Upper lobe of right lung (tissue), 1 donor: ENCODE data around the gene MAML3. TPM values are rescaled to one million over a fixed set of nuclear protein-coding genes. Genes with fewer than 3 reads are reported as not detected.

Experiments
- ATAC-seq: fragments of 200-7000 bp; cut with Tn5 transposase; one replicate; pipeline ENCODE4 v1.9.1; 2020; ENCODE audit warnings: mild to moderate bottlenecking, moderate library complexity
- DNase-seq: peaks from one replicate; pipeline ENCODE4 v3.0.0-alpha.2; 2020
- H3K27ac ChIP-seq: fragments of 200-600 bp; one replicate; pipeline ENCODE4 v1.8.0; 2022
- H3K27me3 ChIP-seq: fragments of 200-600 bp; one replicate; pipeline ENCODE4 v1.8.0; 2022; ENCODE audit warnings: mild to moderate bottlenecking
- H3K36me3 ChIP-seq: fragments of 200-600 bp; one replicate; pipeline ENCODE4 v1.8.0; 2022
- H3K4me1 ChIP-seq: fragments of 200-600 bp; one replicate; pipeline ENCODE4 v1.8.0; 2022
- H3K4me3 ChIP-seq: fragments of 200-600 bp; one replicate; pipeline ENCODE4 v1.8.0; 2022; ENCODE audit warnings: mild to moderate bottlenecking
- H3K9me3 ChIP-seq: fragments of 200-600 bp; one replicate; pipeline ENCODE4 v1.8.0; 2022
- intact Hi-C: fragments of 100-400 bp; cut with DNase I; formaldehyde crosslinking; loops from one replicate; pipeline ENCODE4 v1.11.0; 2022
- total RNA-seq: library from RNA; stranded (reverse); fragmentation: NEBNext Ultra II Directional; extraction: Animal tissue kit (Norgen Biotek cat#: 25700); gene quantifications from one replicate; pipeline ENCODE4 v1.2.1, GENCODE V29; 2021
- TF ChIP-seq, protein P1 (sequence below): fragments of 200-600 bp; IDR thresholded peaks from one replicate; pipeline ENCODE4 v1.8.0; 2022; ENCODE audit warnings: antibody characterized with exemption
- donor health status: DM: no; HTN: yes; CAD: no; lungs with severe emphysema.

The MAML3 gene
- total RNA-seq, 1 donor from 2014 or later = 13.1 TPM

GRCh38 chr4:139917896-139918295 lies 236.1 kb downstream of the MAML3 start:
- H3K36me3 ChIP-seq = no peaks in the 10 kb centered on the region
- intact Hi-C loops = no loop called here
- H3K4me3 ChIP-seq = no peak overlapping the region
- no peak for ATAC-seq
- H3K4me1 ChIP-seq = peaks cover 75% of the 10 kb centered on the region
- TF ChIP-seq, protein P1, sequence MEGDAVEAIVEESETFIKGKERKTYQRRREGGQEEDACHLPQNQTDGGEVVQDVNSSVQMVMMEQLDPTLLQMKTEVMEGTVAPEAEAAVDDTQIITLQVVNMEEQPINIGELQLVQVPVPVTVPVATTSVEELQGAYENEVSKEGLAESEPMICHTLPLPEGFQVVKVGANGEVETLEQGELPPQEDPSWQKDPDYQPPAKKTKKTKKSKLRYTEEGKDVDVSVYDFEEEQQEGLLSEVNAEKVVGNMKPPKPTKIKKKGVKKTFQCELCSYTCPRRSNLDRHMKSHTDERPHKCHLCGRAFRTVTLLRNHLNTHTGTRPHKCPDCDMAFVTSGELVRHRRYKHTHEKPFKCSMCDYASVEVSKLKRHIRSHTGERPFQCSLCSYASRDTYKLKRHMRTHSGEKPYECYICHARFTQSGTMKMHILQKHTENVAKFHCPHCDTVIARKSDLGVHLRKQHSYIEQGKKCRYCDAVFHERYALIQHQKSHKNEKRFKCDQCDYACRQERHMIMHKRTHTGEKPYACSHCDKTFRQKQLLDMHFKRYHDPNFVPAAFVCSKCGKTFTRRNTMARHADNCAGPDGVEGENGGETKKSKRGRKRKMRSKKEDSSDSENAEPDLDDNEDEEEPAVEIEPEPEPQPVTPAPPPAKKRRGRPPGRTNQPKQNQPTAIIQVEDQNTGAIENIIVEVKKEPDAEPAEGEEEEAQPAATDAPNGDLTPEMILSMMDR = no peak
- DNase-seq = no peak
- no peaks in the 10 kb centered on the region for H3K9me3 ChIP-seq
- H3K27ac ChIP-seq = peak overlapping the region; percentile 58
- no peaks in the 10 kb centered on the region for H3K27me3 ChIP-seq

GRCh38 chr4:139916041-139916440 lies 237.9 kb downstream of the MAML3 start:
- no peaks in the 10 kb centered on the region for H3K27me3 ChIP-seq
- intact Hi-C loops = no loop called here
- peaks cover 59% of the 10 kb centered on the region for H3K4me1 ChIP-seq
- no peak overlapping the region for H3K4me3 ChIP-seq
- DNase-seq (no peak), ATAC-seq (no peak)
- TF ChIP-seq, protein P1 = no peak
- H3K9me3 ChIP-seq = no peaks in the 10 kb centered on the region
- H3K27ac ChIP-seq = no peak overlapping the region
- no peaks in the 10 kb centered on the region for H3K36me3 ChIP-seq

DNA sequence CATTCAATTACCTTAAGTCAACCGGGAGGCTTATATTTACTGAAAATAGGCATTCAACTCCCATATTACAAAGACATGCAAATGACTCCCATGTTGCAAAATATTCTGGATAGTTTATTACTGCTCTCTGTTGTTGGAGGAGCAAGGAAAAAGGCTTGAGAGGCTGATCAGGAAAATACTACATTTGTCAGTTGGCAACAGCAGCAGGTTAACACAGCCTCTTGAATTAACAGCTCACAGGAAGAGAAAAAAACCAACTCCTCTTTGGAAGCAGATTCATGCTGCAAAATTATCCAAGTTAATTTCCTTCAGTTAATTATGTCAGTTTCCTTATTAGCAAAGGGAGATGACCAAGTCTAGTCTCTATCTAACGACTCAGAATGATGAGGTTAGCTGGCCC lies 238.9 kb downstream of the MAML3 start:
- no peak for DNase-seq
- H3K27ac ChIP-seq = peak overlapping the region; percentile 34

DNA sequence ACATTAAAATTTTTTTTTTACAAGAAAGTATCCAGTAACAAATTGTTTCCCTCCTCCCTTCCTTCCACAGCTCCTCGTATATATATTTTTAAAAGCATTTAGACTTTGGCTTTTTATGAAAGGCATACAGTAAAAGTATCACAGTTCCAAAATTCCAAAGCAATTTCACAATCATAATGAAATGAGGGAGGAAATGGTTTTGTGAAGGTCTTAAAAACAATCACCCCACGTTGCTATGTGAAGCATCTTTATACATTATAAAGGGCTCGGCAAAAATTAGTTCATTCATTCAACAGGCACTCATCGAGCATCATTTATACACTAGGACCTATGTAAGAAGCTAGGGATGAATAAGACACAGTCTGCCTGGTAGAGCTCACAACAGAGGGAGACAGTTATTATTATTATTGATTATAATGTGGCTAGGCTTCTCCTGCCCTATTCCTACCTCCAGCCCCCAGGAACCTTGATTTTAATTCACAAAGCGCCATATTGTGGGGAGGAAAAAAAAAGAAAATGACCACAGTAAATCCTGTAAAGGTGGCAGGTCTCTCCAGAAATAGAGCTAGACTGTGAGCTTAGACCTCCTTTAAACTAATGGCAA lies 239.9 kb downstream of the MAML3 start:
- TF ChIP-seq, protein P1 = no peak
- no peaks in the 10 kb centered on the region for H3K36me3 ChIP-seq
- no peak for ATAC-seq
- H3K27me3 ChIP-seq = no peaks in the 10 kb centered on the region
- H3K9me3 ChIP-seq = no peaks in the 10 kb centered on the region
- H3K4me1 ChIP-seq = peaks cover 40% of the 10 kb centered on the region
- no peak for DNase-seq
- H3K27ac ChIP-seq = peak overlapping the region; percentile 34
- intact Hi-C loops = no loop called here
- H3K4me3 ChIP-seq = no peak overlapping the region

More for the DNA sequence above, 238.9 kb downstream of the MAML3 start:
- no peaks in the 10 kb centered on the region for H3K9me3 ChIP-seq
- no peaks in the 10 kb centered on the region for H3K36me3 ChIP-seq
- intact Hi-C loops = no loop called here
- no peaks in the 10 kb centered on the region for H3K27me3 ChIP-seq
- TF ChIP-seq, protein P1 = no peak
- peaks cover 49% of the 10 kb centered on the region for H3K4me1 ChIP-seq
- H3K4me3 ChIP-seq = no peak overlapping the region
- ATAC-seq = no peak

DNA sequence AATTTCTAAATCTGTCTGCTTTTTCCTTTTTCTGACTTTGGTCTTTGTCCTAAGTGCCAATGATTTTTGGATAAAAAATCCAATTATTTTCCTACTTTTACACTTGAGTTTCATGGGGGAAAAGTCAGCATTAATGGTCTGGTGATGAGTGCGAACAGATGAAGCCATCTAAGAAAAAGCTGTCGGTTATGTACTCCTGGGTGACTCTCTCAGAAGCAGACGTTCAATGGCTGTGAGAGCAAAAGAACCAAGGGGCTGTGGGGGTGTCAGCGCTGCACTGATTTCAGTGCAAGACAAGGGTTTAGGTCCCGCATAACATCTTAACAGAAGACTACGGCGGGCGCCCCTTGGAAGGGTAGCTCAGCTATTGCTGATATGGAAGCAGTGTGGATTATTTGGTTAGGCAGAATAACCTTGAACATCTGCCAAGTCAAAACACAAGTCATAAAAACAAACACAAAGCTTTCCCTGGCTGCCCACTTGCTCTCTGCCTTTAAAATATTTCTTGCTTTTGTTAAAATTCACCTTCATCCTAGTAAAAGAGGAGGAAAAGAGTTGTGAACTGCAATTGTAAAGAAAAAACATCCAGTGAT lies 240.5 kb downstream of the MAML3 start:
- Histone ChIP-seq H3K4me3 (no peak overlapping the region), H3K27ac (no peak overlapping the region), H3K9me3 (no peaks in the 10 kb centered on the region), H3K36me3 (no peaks in the 10 kb centered on the region), H3K4me1 (peaks cover 35% of the 10 kb centered on the region), H3K27me3 (no peaks in the 10 kb centered on the region)
- TF ChIP-seq, protein P1 = no peak
- ATAC-seq (no peak), DNase-seq (no peak)
- intact Hi-C loops = no loop called here
